Measurements from ENCODE around the gene ABT1.

DNA sequence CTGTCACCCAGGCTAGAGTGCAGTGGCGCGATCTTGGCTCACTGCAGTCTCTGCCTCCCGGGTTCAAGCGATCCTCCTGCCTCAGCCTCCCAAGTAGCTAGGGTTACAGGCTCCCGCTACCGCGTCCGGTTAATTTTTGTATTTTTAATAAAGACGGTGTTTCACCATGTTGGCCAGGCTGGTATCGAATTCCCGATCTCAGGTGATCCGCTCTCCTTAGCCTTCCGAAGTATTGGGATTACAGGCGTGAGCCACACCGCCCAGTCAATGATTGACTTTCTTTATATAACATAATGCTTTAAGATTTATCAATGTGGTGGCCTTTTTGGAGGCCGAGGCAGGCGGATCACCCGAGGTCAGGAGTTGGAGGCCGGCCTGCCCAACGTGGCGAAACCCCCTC, 7.8 kb upstream of the ABT1 start:
- TF ChIP-seq, protein P1, sequence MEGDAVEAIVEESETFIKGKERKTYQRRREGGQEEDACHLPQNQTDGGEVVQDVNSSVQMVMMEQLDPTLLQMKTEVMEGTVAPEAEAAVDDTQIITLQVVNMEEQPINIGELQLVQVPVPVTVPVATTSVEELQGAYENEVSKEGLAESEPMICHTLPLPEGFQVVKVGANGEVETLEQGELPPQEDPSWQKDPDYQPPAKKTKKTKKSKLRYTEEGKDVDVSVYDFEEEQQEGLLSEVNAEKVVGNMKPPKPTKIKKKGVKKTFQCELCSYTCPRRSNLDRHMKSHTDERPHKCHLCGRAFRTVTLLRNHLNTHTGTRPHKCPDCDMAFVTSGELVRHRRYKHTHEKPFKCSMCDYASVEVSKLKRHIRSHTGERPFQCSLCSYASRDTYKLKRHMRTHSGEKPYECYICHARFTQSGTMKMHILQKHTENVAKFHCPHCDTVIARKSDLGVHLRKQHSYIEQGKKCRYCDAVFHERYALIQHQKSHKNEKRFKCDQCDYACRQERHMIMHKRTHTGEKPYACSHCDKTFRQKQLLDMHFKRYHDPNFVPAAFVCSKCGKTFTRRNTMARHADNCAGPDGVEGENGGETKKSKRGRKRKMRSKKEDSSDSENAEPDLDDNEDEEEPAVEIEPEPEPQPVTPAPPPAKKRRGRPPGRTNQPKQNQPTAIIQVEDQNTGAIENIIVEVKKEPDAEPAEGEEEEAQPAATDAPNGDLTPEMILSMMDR (conservative IDR thresholded peaks at IDR 0.05; ENCODE audit: low read depth, low read length), result no peak
- TF ChIP-seq EZH2 (IDR thresholded peaks at IDR 0.05; ENCODE audit: low read length, unreplicated experiment) (no peak), EZH2phosphoT487 (IDR thresholded peaks at IDR 0.05; ENCODE audit: borderline replicate concordance, low read length) (no peak)
